Prostate gland (tissue), 2 donors: ENCODE measurements around the gene GALNS.

Experiments used
- CTCF ChIP-seq, 4 experiments: fragments of 200-600 bp in 2 of 4; fragments of 450-650 bp in 2 of 4; sonication (generic) in 2 of 4; IDR thresholded peaks; 1 replicate in 3 of 4; 2 replicates in 1 of 4; pipeline ENCODE4 v1.5.1; 2016 to 2019; ENCODE audit warnings: antibody characterized with exemption in 4 of 4, mild to moderate bottlenecking in 2 of 4, moderate library complexity in 2 of 4
- POLR2A ChIP-seq: fragments of 450-650 bp; IDR thresholded peaks from one replicate; pipeline ENCODE4 v1.6.1; 2016; ENCODE audit warnings: antibody characterized with exemption, mild to moderate bottlenecking
- POLR2AphosphoS5 ChIP-seq: sonication (generic); formaldehyde crosslinking; IDR thresholded peaks from one replicate; pipeline ENCODE4 v1.6.1; 2017; ENCODE audit warnings: antibody characterized with exemption

DNA sequence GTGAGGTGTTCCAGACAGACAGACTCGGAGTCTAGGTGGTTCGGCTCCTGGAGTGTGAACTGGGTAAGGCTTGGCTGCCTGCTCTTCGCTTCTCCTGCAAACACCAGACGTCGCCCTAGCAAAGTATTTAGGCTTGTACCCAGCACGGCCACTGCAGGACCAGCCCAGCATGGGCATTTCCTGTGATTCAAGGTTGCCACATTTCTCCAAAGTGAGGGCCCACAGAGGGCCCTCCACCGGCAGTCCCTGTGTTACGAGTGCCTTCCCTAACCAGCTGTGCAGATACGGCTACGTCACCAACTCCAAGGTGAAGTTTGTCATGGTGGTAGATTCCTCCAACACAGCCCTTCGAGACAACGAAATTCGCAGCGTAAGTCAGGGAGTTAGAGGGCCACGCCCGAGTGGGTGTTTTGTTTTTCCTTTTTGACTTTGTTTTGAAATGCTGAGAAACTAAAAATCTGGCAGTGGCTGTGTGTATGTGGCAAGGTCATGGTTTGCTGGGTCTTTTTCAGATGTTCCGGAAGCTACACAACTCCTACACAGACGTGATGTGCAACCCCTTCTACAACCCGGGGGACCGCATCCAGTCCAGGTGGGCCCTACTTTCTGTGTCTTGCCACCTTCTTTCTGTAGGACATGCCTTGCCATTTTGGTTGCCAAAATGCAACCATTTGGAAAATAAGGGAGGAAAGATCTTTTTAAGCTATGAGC is 2.8 kb upstream of the GALNS start:
- TF ChIP-seq CTCF (IDR thresholded peaks at IDR 0.05): no peak
- no peak for TF ChIP-seq POLR2AphosphoS5
- no peak for TF ChIP-seq POLR2A
